ENCODE measurements around the gene GKN2. TPM values are rescaled to one million over a fixed set of nuclear protein-coding genes. Genes with fewer than 3 reads are reported as not detected.
A peak's percentile ranks its signal among the peaks of the same experiment; 100 is the strongest.

The GKN2 gene
- polyA plus RNA-seq, 1 of the 3 experiments (the other 2 are of a cell fraction), result not detected

DNA sequence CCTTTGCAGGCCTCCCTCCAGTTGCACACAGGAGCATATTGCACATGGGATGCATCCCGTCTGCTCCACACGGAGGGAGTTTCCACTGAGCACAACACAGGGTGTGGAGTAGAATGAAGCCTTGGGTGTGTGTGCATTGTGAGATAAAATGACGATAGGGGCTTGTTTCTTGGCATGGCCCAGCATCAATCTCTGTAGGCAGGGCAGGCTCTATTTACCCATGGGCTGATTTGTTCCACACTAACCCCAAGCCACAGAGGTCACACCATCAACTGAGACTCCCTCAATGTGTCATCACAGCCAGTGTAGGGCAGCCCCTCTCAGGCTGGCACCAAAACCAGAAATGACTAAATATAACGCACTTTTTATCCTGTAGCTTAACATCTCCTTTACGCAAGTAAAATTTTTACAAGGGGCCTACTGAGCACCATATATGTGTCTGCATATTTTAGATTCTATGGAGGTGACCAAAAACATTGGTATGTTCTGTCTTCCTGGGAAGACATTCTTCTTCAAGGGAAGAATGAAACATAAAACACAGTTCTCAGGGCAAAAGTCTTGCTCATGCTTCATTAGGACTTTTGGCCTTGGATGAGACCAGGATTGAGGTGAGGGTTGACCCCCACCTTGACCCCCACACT lies 19.0 kb upstream of the GKN2 start (continued):
- TF ChIP-seq, protein P1, sequence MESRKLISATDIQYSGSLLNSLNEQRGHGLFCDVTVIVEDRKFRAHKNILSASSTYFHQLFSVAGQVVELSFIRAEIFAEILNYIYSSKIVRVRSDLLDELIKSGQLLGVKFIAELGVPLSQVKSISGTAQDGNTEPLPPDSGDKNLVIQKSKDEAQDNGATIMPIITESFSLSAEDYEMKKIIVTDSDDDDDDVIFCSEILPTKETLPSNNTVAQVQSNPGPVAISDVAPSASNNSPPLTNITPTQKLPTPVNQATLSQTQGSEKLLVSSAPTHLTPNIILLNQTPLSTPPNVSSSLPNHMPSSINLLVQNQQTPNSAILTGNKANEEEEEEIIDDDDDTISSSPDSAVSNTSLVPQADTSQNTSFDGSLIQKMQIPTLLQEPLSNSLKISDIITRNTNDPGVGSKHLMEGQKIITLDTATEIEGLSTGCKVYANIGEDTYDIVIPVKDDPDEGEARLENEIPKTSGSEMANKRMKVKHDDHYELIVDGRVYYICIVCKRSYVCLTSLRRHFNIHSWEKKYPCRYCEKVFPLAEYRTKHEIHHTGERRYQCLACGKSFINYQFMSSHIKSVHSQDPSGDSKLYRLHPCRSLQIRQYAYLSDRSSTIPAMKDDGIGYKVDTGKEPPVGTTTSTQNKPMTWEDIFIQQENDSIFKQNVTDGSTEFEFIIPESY (IDR thresholded peaks at IDR 0.05; ENCODE audit: borderline replicate concordance, low read depth), result no peak
- TF ChIP-seq, protein P2, sequence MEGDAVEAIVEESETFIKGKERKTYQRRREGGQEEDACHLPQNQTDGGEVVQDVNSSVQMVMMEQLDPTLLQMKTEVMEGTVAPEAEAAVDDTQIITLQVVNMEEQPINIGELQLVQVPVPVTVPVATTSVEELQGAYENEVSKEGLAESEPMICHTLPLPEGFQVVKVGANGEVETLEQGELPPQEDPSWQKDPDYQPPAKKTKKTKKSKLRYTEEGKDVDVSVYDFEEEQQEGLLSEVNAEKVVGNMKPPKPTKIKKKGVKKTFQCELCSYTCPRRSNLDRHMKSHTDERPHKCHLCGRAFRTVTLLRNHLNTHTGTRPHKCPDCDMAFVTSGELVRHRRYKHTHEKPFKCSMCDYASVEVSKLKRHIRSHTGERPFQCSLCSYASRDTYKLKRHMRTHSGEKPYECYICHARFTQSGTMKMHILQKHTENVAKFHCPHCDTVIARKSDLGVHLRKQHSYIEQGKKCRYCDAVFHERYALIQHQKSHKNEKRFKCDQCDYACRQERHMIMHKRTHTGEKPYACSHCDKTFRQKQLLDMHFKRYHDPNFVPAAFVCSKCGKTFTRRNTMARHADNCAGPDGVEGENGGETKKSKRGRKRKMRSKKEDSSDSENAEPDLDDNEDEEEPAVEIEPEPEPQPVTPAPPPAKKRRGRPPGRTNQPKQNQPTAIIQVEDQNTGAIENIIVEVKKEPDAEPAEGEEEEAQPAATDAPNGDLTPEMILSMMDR (IDR thresholded peaks at IDR 0.05), result no peak
- no peak for TF ChIP-seq SIN3A (IDR thresholded peaks at IDR 0.05; ENCODE audit: borderline replicate concordance, low read depth, low read length)
- TF ChIP-seq FOXJ3 (CRISPR knock-in tag; IDR thresholded peaks at IDR 0.05), result no peak
- TF ChIP-seq CHD2 (IDR thresholded peaks at IDR 0.05; ENCODE audit: low read length, partially characterized antibody), result no peak
- no peak for TF ChIP-seq MEF2A (IDR thresholded peaks at IDR 0.05; ENCODE audit: borderline replicate concordance, low read depth)
- no peak for TF ChIP-seq SMC3 (IDR thresholded peaks at IDR 0.05; ENCODE audit: low read depth, low read length)
- TF ChIP-seq TCF12 (IDR thresholded peaks at IDR 0.05), result peak; percentile 69; the same call in 1 of the 2 replicates
- TF ChIP-seq POLR2AphosphoS5 (IDR thresholded peaks at IDR 0.05; ENCODE audit: low read depth, low read length), result 0 out of 2 replicates have a peak, but pooled peaks have one; percentile 21

DNA sequence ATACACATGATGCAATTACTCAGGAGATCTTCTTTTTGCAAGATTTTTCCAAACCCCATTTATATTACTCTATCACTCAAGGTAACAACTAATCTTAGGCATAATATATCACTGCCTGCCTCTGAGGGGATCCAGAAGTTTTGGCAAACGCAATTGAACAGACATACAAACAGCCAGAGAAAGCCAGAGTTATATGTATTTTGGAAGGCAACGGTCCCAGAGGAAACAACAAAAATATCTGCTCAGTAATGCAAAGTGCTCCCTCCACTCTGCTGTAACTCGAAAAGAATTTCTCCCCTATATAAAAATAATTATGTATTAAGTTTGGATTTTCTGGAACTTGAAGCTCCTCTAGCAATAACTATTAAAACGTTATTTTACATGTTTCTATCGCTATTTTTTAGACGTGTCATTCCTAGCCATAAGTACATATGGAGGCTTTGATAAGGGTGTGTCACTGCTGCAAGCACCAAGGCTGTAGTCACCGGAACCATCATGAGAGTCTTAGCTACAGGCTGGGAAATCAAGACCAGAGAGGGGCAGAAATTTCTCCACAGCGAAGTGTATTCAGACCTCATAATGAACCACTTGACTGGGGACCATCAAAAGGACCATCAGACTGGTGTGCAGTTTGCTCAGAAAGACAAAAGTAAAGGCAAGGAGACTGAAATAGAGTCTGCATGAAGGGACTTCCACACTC lies 18.0 kb upstream of the GKN2 start:
- Histone ChIP-seq H3K4me2 (no peak overlapping the region), H4K20me1 (ENCODE audit: insufficient read depth) (no peaks in the 10 kb centered on the region), H2AFZ (ENCODE audit: low read depth) (peak overlapping the region; percentile 47; the same call in 1 of the 2 replicates), H3K9me3 (no peaks in the 10 kb centered on the region), H3K79me2 (ENCODE audit: insufficient read depth) (no peaks in the 10 kb centered on the region), H3K27me3 (ENCODE audit: insufficient read depth) (no peaks in the 10 kb centered on the region), H3K36me3 (replicated peaks in 1 of 2; ENCODE audit: control insufficient read depth in 1 of 2, insufficient read depth in 2 of 2, low read length in 1 of 2) (no peaks in the 10 kb centered on the region), H3K9ac (peak overlapping the region; percentile 50; the same call in 1 of the 2 replicates), H3K4me1 (ENCODE audit: control insufficient read depth in 1 of 2, insufficient read depth in 2 of 2, low read depth in 1 of 2, low read length in 1 of 2) (peaks cover 2 to 25% of the 10 kb centered on the region in 2 experiments; a peak in 3 of 4 replicates), H3K9me2 (no peaks in the 10 kb centered on the region), H3F3A (replicated peaks; ENCODE audit: insufficient read depth) (peaks cover 29% of the 10 kb centered on the region), H3K27ac (ENCODE audit: low read depth in 2 of 2, low read length in 1 of 2) (peak overlapping the region in 1 of 2 experiments; percentile 91; a peak in 3 of 4 replicates), H3K4me3 (ENCODE audit: low read depth in 2 of 2, low read length in 1 of 2) (no peak overlapping the region)
- WGBS (ENCODE audit: low lambda C conversion rate), result 93% methylated on average over 8 of the region's 8 CpGs
- no peak for DNase-seq
- POLR2A ChIA-PET, result no interaction called here
- CTCF ChIA-PET, result no interaction called here
- no peak for TF ChIP-seq NFIC (IDR thresholded peaks at IDR 0.05; ENCODE audit: borderline replicate concordance)
